CD4-positive, alpha-beta T cell treated with Interleukin-6 for 4 hours (primary cell): ENCODE data around the gene ZYX.
"Not testable (repeated sequence)": the region's sequence is repeated elsewhere in the genome, so short reads cannot be mapped to it uniquely, and the experiment has no call there.

ENCODE experiments used
- DNase-seq: peaks from one replicate; pipeline ENCODE4 v3.0.0-alpha.2; 2020; ENCODE audit warnings: mixed read lengths

ZYX gene

DNA sequence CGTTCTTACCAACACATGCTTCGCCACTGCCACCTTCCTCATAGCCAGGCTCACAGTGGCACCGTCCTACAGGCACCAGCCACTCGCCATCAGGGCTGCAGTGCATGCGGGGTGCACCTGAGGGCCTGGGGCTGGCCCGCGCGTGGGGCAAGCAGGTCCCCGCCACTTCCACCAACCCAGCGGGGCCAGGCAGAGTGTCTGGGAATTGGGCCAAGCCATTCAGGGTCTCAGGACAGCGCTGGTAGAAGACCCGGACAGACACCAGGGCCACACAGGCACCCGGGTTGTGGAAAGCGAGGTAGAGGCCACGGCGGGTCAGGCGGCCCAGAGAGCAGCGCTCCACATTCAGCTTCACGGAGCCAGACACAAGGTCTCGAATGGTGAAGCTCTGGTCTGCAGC lies 18.5 kb downstream of the ZYX start:
- no peak for DNase-seq

DNA sequence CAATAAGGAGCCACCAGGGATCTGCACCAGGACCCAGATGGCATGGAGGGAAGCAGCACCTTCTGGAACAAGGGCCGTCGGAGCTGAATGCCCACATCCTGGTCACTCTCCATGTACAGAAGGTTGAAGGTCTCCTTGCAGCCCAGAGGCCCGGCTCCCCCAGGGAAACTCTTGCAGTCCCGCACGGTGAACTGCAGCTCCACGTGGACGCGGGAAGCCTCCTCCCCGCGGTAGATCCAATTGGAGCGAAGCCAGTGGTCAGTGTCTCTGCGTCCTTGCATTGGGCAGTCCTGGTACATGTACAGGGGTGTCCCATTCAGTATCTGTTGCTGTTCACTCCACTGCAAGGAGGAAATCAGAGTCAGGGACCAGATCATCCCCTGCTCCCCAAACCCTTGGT lies 20.1 kb downstream of the ZYX start:
- no peak for DNase-seq

DNA sequence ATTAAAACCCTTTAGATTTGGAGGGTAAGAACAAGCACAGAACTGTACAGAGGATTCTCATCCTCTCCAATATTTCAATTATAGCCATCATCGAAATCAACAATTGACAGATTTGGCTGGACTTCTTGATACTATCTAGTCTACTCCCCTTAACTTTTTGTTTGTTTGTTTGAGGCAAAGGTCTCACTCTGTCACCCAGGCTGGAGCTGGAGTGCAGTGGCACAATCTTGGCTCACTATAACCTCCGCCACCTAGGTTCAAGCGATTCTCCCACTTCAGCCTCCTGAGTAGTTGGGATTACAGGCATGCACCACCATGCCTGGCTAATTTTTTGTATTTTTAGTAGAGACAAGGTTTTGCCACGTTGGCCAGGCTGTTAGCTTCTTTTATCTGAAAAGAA lies 21.1 kb downstream of the ZYX start:
- DNase-seq, result not testable (repeated sequence)

DNA sequence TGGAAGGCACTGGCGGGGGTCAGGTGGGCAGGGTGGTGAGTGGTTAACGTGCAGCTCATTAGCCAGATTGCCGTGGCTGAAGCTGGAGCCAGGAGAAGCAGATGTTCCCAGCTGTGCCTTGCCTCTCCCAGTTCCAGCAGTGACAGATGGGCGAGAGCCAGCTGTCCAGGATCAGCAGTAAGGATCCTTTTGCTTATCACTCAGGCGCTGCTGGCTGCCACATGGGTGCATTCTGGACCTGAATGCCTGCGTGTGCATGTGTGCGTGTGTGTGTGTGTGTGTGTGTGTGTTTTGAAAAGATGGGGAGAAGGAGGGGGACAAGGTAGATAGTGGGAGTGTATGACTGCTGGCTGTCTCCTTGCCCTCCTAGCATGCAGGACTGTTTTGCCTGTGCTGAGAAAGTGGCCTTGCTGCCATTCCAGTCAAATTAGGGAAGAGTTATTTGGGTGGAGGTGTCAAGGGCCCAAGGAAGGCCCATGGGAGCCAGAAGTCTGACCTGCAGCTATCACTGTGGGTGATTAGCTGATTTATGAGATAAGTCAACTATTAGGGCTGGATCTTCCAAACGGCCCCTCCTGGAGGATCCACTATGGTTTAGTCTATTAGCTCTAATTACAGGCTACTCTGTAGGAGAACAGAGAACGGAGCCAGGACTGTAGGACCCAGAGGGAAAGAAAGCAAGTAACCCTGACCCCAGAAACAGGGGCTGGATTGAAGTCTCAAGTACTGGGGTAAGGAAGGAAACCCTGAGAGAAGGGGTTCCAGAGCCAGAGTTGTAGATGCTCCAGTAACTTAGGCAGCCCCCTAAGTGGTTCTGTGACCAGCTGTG lies 24.2 kb downstream of the ZYX start:
- DNase-seq, result no peak

DNA sequence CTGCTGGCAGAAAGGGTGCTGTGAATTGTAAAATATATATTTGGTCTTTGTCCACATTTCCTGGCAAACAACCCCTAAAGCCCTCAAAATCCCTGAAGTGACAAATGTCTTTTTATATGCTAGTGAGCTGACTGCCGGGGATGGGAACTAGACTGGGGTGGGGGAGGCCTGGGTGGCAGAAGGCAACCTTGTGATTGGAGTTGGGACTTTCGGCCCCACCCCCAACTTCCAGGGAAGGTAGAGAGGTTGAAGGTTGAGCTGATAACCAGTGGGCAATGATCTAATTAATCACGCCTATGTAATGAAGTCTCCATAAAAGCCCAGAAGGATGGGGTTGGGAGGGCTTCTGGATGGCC lies 24.8 kb downstream of the ZYX start:
- no peak for DNase-seq

DNA sequence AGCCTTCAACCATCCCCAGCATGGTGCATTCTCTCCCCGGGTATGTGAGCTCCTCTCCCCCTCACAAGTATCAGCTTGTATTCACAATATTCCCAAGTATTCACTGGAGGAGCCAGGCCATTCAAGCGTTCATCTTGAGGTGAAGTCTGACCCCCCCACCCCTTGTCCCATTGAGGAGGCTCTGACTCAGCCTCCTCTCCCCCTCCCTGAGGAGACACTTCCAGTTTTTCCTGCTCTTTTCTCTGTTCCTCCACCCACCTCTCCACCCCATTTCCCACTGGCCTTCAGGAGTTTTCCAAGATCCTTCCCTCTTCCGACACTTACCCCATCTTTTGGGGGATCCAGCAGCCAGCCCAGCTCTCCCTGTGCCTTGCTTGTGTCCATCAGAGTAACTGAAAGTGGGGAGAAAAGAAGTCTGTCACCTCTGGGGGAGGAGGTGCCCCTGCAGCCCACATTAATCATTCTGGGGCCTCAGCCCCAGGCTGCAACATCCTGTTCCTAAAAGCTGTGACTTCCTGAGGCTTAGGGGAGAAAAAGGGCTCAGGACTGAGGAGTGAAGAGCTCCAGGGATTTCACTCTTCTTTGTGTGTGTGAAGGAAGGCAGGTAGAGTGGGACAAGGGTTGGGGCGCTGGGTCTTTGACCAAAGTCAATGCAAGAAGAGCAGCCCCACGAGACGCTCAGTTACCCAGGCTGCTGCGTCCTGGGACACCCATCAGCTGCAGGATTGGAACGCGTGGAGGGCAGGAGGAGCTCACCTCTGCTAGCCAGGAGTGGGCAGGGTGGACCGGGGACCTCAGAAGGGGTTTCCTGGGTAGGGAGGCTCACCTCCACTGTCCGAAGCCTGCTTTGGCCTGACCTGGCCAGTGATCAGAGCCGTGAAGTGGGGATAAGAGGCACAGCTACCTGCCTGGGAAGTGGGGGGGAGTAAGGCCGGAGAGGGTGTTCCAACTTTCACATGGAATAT lies 26.4 kb downstream of the ZYX start:
- DNase-seq, result peak; percentile 64

DNA sequence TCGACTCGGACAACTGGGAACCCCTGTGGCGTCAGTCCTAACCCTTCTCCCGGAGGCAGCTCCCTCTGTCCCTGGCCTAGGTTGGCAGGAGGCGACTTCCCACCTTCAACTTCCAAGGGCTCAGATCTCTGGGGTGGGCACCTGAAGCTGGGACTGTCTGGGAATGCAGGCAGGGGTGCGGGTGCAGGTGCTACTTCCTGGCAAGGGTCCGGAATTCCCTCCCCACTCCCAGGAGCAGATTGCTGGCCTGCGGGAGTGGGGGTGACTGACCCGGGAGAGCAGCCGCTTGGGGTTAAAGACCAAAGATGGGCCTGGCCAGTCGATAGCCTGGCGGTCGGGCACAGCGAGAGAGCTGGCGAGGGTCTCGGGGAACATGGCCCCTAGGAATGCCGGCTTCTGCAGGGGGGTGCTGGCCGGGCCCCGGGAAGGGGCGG lies 27.1 kb downstream of the ZYX start:
- peak; percentile 12 for DNase-seq

DNA sequence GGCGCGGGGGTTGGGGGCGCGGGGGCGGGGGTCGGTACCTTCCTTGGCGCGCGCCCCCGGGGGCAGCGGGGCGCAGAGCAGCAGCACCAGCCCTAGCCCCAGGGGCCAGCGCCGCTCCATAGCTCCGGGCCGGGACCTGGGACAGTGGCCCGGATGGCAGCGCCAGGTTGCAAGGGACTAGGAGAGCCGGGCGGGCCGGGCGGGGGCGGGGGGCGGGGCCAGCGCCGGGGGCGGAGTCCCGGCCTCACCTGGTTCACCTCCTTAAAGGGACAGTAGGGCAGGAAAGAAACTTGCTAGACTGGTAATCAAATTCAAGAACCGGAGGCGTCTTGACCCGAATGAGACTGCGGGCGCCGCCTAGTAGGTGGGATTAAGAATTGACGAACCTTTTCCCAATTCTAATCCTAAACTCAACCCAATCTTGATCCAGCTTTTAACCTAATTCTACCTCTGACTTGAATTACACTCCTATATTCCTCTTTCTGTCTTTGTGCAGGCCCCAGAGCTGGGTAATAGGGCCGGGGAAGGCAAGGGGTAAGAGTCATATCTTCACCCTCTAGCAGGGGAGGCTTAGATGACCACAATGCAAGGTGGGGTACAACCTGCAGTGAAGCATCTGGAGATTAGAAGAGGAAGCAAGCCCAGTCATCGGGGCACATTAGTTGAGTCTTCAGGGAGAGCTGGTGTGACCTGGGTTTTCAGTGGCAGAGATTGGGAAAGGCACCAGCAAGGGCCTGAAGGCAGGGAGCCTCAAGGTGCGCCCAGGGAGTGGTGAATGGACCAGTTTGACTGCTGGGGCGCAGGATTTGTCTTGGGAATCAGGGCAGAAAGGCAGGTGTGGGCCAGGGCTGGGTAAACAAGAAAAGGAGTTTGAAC lies 27.8 kb downstream of the ZYX start, which contains the start of gene EPHA1:
EPHA1 (minus strand) TSS at position 171 of the 876 bp plus-strand sequence; CDS start at position 120, 51 bp downstream.
- peak; percentile 84 for DNase-seq

DNA sequence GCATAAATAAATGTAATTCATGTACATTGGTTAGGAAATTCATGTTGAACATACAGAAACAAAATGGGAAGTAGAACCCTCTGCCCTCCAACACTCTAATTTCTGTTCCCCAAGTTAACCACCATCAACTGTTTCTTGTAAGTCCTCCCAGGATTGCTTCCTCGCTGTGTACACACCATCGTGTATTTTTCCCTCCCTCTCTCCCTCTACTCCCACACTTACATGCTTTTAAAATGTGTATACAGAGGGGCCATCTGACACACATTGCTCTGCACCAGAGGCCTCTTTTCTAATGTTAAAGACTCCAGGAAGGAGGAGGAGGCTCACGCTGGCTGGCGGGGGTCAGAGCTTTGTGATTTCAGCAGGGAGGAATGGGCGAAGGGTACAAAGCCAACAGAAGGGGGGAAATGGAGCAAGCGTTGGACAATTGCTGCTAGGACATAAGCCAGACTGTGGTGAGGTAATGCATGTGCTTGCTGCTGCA lies 29.4 kb downstream of the ZYX start:
- no peak for DNase-seq

DNA sequence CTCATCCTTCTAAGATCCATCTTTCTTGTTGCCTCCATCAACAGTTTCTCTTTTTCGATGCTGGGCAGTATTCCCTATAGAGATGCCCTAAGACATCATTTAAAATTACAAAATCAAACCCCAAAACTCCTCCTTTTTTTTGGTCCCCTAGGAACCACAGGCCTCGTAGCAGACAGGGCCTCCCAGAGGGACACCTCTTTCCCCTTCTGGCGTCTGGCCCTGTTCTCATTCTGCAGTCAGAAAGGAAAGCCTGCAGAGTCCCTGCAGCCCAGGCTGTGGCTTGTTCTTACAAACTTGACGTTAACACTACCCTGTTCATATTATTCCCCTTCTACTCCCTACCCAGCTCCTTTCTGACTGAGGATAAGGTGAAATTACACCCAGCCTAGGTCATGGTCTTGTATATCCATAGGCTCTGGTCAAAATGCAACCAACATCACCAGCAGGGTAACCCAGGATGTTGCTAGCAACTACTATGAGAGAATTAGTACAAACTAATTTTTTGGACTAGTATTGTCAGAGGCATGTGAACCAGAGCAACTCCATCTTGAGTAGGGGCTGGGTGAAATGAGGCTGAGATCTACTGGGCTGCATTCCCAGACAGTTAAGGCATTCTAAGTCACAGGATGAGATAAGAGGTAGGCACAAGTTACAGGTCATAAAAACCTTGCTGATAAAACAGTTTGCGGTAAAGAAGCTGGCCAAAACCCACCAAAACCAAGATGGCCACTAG lies 31.0 kb downstream of the ZYX start:
- DNase-seq, result no peak

DNA sequence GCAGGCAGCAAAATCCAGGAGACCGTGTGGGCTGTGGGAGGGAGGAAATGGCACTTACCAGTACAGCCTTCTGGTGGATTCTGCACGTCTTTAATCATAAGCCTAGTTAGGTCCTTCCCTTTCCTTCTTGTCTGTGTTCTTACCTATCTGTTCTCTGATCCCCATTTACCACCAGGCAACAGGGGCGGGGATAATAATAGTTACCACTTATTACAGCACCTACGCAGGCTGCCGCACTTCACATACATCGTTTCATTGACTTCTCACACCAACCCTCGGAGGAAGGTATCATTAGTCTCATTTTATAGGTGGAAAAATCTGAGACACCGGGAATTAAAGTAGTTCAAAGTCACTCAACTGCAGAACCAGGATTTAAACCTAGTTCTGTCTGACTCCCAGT lies 32.0 kb downstream of the ZYX start:
- no peak for DNase-seq

DNA sequence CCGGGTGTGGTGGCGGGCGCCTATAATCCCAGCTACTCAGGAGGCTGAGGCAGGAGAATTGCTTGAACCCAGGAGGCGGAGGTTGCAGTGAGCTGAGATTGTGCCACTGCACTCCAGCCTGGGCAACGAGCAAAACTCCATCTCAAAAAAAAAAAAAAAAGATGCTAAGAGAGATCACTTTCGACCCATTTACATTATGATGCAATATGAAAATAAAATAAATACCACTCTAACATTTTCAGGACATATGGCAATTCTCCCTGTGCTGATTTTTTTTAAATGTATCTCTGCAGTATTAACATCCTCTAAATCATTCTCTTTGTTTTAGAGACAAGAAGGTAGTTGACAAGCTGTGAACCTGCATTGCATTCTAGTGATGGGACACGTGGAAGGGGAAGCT lies 34.1 kb downstream of the ZYX start:
- DNase-seq, result not testable (repeated sequence)

DNA sequence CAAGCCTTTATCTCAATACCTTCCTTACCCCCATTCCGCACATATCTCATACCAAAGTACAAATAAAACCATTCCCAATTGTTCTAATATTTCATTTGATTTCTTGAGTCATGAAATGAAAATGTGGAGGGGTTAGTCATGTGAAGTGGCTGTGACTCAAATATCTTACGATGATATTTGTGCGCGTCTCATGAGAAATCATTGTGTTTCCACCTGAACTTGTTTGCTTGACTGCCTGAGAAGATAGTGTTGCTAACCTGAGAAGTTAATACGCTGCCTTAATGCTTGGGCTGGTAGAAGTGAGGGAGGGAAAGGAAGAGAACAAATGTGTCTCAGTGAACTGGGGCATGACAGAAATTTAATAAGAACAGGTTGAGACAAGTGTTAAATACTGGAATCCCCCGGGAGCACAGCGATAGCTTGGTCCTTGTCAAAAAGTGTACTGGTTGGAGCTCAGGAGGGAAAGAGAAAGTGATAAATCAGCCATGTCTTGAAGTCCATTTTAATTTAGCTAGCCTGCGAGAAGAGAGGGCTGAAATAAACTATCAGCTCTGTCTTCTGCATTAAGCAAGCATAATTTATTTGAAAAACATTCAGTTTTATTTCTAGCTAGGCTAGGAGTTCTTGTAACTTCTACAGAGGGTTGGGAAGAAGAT lies 34.7 kb downstream of the ZYX start:
- no peak for DNase-seq

DNA sequence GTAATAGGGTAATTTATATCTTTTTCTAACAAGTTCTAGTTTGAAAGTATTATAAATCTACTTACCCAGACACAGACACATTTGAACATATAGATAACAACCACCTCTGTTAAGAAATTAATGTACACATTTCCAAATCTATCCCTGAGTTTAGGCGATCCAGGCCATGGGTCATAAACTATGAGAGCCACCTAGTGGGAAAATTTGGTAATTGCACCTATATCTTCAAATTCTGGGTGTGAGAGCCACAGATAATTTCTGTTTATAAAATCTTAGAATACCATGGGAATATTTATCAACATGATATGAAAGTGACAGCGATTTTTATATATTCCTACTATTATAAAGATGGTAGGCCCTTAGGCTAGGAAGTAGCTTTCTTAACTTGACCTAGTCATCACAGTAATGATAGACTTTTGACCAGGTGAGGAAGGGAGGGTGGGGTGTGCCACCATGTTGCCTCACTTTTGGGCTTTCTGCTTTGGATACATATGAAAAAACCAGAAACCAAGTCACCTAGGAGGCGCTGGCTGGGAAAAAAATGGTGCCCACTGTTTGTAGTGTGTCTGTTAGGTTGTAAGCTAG lies 35.5 kb downstream of the ZYX start:
- DNase-seq, result no peak

DNA sequence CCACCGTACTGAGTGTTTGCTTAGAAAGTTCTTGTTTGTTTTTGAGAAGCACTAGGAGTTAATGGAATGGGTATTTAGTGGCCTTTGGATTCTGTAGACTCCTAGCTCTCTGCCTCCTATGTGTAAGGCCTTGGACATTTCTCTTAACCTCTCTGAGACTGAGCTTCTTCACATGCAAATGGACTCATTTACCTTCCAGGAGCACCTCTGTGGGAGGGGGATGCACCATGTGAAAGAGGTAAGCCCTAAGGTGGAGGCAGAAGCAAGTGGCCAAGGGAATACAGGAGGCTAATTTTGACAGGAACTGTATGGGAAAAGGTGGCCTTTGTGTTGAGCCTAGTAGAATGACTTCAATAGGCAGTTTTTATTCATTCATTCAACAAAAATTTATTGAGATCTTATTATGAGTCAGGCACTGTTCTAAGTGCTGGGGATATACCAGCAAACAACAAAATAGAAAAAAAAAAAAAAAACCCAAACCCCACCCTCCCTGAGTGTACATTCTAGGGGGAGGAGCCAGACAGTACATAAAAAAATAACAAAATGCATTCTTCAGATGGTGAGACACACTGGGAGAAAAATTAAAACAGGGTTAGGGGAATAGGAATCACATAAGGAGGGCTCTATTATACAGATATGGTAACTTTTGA lies 36.7 kb downstream of the ZYX start:
- no peak for DNase-seq

DNA sequence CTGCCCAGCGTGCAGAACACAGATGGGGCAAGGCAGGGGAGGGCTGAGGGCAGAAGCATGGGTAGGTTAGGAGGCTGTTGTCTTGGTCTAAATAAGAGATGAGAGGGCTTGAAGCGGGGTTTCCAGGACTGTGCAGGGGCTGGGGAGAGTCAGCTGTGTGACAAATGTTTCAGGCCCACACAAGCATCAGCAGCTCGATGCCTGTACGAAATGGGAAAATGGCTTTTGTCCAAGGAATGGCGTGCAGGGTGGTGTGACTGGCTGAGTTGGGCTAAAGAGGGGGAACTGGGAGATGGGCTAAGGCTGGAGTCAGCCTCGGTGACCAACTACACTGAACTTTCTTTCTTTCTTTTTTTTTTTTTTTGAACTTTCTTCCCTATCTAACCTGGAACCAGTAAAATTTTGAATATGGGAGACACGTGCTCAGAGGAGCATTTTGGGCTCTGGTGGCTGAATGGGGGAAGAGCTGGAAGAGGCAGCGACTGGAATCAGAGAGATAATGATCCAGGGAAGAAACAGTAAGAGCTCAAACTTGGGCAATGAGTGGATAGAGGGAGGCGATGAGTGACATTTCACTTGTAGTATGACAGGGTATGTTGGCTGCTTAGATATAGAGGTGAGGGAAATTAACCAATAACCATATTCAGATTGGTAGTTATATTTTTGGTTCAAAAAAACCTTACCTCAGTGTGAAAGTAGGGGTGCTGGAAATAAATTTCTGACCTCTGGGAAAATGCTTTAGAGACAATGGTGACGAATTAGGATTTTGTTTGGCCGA lies 37.7 kb downstream of the ZYX start:
- no peak for DNase-seq

DNA sequence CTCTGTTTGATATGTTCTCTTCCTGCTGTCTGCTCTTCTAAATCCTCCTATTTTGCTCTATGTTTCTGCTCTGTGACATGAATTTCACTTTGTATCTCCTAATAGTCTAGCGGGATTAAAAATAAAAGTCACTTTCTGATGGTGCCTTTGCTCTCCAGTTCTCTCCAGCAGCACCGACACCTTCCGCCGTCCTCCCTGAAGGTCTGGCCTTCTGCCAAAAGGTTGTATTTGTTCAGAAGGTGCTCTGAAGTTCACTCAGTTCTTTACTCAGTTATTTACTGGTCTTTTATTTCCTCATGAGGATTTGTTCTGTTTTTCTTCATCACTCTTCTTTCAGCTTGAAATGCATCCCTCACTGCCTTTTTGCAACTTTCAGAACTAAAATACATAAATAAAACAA lies 38.7 kb downstream of the ZYX start:
- peak; percentile 39 for DNase-seq

DNA sequence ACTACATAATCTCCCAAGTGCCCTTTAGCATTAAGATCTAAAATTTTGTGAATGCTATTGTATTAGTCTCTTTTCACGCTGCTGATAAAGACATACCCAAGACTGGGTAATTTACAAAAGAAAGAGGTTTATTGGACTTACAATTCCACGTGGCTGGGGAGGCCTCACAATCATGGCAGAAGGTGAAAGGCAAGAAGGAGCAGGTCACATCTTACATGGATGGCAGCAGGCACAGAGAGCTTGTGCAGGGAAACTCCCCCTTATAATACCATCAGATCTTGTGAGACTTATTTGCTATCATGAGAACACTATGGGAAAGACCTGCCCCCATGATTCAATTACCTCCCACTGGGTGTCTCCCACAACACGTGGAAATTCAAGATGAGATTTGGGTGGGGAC lies 39.5 kb downstream of the ZYX start:
- not testable (repeated sequence) for DNase-seq

DNA sequence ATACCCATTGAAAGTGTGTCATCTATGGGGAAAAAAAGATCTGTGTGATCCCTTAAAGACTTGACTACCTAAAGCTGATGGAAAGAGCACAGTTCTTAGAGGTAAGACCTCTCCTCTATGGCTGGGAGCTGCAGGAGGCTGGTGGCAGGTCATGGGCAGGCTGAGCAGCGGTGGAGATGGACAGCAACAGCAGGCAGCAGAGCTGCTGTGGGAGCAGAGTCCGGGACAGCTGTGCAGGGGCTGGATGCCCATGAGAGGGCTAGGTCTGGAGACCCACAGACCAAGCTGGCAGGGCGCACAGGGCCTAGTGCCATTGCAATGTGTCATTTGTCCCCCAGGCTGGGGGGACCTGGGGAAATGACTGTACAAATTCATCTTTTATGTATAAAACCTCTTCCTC lies 40.9 kb downstream of the ZYX start:
- DNase-seq, result no peak

DNA sequence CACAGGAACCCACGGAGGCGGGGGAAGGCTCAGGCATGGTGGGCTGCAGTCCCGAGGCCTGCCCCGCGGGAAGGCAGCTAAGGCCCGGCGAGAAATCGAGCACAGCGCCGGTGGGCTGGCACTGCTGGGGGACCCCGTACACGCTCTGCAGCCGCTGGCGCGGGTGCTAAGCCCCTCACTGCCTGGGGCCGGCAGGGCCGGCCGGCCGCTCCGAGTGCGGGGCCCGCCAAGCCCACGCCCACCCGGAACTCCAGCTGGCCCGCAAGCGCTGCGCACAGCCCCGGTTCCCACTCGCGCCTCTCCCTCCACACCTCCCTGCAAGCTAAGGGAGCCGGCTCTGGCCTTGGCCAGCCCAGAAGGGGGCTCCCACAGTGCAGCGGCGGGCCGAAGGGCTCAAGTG lies 43.3 kb downstream of the ZYX start:
- DNase-seq, result not testable (repeated sequence)
